Lower leg skin (tissue), 3 donors: ENCODE data around the gene PMVK.

Source experiments
- CTCF ChIP-seq, 3 donors: fragments of 450-650 bp; IDR thresholded peaks; one replicate each; pipeline ENCODE4 v1.5.1; 2016; ENCODE audit warnings: antibody characterized with exemption in 3 of 3, mild to moderate bottlenecking in 3 of 3, moderate library complexity in 2 of 3
- POLR2A ChIP-seq, 2 donors: fragments of 450-650 bp; IDR thresholded peaks; one replicate each; pipeline ENCODE4 v1.6.1; 2016 to 2017; ENCODE audit warnings: antibody characterized with exemption in 2 of 2, mild to moderate bottlenecking in 1 of 2, moderate library complexity in 1 of 2

- TF ChIP-seq CTCF (IDR thresholded peaks at IDR 0.05): no peak
- TF ChIP-seq POLR2A (IDR thresholded peaks at IDR 0.05): no peak
Measured at GRCh38 chr1:154951901-154952657, 15.6 kb upstream of the PMVK start.
